Nephron progenitor cell (in vitro differentiated cells): ENCODE results near the gene CDYL.

Experiments
- DNase-seq: peaks from one replicate; pipeline ENCODE4 v3.0.0; 2021
- H3K27ac Mint-ChIP-seq: 2 replicates; pipeline ENCODE4 v1.8.0; 2021; ENCODE audit warnings: mild to moderate bottlenecking, moderate library complexity, mixed read lengths
- H3K27me3 Mint-ChIP-seq: 2 replicates; pipeline ENCODE4 v1.8.0; 2021; ENCODE audit warnings: mild to moderate bottlenecking, low read depth, mixed read lengths; ENCODE audit not compliant: poor library complexity
- H3K36me3 Mint-ChIP-seq: 2 replicates; pipeline ENCODE4 v1.8.0; 2021; ENCODE audit warnings: low read depth, mixed read lengths
- H3K4me1 Mint-ChIP-seq: 2 replicates; pipeline ENCODE4 v1.8.0; 2021; ENCODE audit warnings: mixed read lengths
- H3K4me3 Mint-ChIP-seq: 2 replicates; pipeline ENCODE4 v1.8.0; 2021; ENCODE audit warnings: mild to moderate bottlenecking, moderate library complexity, mixed read lengths
- H3K9me3 Mint-ChIP-seq: 2 replicates; pipeline ENCODE4 v1.8.0; 2021; ENCODE audit warnings: mild to moderate bottlenecking, moderate library complexity, mixed read lengths
- TF ChIP-seq, protein P1 (sequence below): fragments of 200-600 bp; sonication (generic); IDR thresholded peaks from 2 replicates; pipeline ENCODE4 v1.5.0; 2021; ENCODE audit warnings: antibody characterized with exemption

The CDYL gene

DNA sequence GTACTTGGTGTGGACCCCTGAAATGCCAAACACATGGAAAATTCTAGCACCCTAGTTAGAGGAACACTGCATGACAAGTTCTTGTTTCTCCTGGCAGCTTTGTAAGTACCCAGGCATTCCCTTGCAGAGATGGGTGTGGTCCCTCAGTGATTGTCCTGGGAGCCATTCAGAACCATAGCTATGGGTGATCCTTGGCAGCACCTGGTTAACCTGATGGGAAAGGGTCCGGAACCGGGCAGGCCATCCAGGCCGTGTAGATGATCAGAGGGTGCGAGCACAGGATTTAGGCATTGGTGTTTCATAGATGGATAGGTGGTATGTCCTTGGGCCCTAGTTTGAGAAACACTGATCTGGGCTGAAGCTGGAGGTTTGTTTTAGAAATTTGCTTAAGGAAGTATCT lies 131.9 kb downstream of the CDYL start:
- Mint-ChIP-seq H3K4me3 (no peak overlapping the region), H3K36me3 (peaks cover 44% of the 10 kb centered on the region), H3K4me1 (peaks cover 77% of the 10 kb centered on the region), H3K27ac (peak overlapping the region; percentile 83), H3K27me3 (peaks cover 2% of the 10 kb centered on the region), H3K9me3 (peaks cover 4% of the 10 kb centered on the region)
- DNase-seq = no peak
- TF ChIP-seq, protein P1, sequence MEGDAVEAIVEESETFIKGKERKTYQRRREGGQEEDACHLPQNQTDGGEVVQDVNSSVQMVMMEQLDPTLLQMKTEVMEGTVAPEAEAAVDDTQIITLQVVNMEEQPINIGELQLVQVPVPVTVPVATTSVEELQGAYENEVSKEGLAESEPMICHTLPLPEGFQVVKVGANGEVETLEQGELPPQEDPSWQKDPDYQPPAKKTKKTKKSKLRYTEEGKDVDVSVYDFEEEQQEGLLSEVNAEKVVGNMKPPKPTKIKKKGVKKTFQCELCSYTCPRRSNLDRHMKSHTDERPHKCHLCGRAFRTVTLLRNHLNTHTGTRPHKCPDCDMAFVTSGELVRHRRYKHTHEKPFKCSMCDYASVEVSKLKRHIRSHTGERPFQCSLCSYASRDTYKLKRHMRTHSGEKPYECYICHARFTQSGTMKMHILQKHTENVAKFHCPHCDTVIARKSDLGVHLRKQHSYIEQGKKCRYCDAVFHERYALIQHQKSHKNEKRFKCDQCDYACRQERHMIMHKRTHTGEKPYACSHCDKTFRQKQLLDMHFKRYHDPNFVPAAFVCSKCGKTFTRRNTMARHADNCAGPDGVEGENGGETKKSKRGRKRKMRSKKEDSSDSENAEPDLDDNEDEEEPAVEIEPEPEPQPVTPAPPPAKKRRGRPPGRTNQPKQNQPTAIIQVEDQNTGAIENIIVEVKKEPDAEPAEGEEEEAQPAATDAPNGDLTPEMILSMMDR = no peak

GRCh38 chr6:4909063-4909706 lies 133.0 kb downstream of the CDYL start:
- Mint-ChIP-seq H3K27me3 (peaks cover 2% of the 10 kb centered on the region), H3K4me1 (peaks cover 83% of the 10 kb centered on the region), H3K27ac (no peak overlapping the region), H3K4me3 (no peak overlapping the region), H3K9me3 (peaks cover 4% of the 10 kb centered on the region), H3K36me3 (peaks cover 45% of the 10 kb centered on the region)
- DNase-seq = no peak
- TF ChIP-seq, protein P1 = no peak

GRCh38 chr6:4910037-4910760 lies 134.0 kb downstream of the CDYL start:
- Mint-ChIP-seq H3K27me3 (peaks cover 2% of the 10 kb centered on the region), H3K36me3 (peaks cover 45% of the 10 kb centered on the region), H3K9me3 (peaks cover 4% of the 10 kb centered on the region), H3K4me3 (no peak overlapping the region), H3K27ac (peak overlapping the region; percentile 11), H3K4me1 (peaks cover 83% of the 10 kb centered on the region)
- TF ChIP-seq, protein P1 = no peak
- no peak for DNase-seq

GRCh38 chr6:4912559-4912958 lies 136.4 kb downstream of the CDYL start:
- DNase-seq = no peak
- no peak overlapping the region for H3K27ac Mint-ChIP-seq
- TF ChIP-seq, protein P1 = no peak
- peaks cover 45% of the 10 kb centered on the region for H3K36me3 Mint-ChIP-seq
- H3K4me1 Mint-ChIP-seq = peaks cover 63% of the 10 kb centered on the region
- H3K9me3 Mint-ChIP-seq = peaks cover 4% of the 10 kb centered on the region
- H3K27me3 Mint-ChIP-seq = peaks cover 2% of the 10 kb centered on the region
- no peak overlapping the region for H3K4me3 Mint-ChIP-seq

DNA sequence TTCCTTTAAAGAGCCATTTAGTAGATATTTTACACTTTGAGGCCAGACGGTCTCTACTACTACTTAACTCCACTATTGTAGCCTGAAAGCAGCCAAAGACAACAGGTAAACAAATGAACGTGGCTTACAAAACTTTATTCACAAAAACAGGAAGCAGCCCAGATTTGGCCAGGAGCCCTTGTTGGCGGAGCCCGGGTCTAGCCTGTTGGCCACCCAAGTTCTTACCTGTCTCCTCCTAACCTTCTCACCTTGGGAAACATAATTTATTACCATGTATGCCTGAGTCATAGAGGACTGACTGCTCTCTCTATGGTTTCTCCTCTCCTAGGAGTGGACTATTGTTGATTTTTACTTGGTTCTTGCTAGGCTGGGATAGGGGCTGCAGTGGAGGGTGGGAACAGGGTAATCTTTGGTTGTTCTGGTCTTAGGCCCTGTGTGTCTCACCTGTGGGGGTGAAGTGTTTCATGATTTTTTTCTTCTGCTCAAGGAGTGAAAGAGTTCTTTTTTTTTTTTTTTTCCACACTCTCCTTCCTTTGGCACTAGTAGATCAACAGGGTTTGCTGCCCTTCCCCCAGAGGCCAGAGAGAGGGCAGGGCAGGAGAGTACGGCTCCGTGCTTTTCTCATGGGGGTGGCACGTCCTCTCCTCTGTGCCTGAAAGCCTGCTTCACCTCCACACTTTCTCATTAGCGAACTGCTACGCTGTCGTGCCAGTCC lies 137.7 kb downstream of the CDYL start:
- H3K27ac Mint-ChIP-seq = peak overlapping the region; percentile 93
- TF ChIP-seq, protein P1 = no peak
- H3K27me3 Mint-ChIP-seq = peaks cover 2% of the 10 kb centered on the region
- H3K4me1 Mint-ChIP-seq = peaks cover 50% of the 10 kb centered on the region
- H3K36me3 Mint-ChIP-seq = peaks cover 40% of the 10 kb centered on the region
- H3K4me3 Mint-ChIP-seq = peak overlapping the region; percentile 43
- no peak for DNase-seq
- peaks cover 4% of the 10 kb centered on the region for H3K9me3 Mint-ChIP-seq
